ENCODE results near the gene BYSL. TPM values are rescaled to one million over a fixed set of nuclear protein-coding genes. Genes with fewer than 3 reads are reported as not detected.
A peak's percentile ranks its signal among the peaks of the same experiment; 100 is the strongest.
"Not testable (repeated sequence)": the region's sequence is repeated elsewhere in the genome, so short reads cannot be mapped to it uniquely, and the experiment has no call there.

BYSL gene
- total and polyA plus RNA-seq, 4 donors, result 8.4 to 24.7 (median 16.7) TPM

- H3K9me3 ChIP-seq (ENCODE audit: control insufficient read depth, insufficient read depth, low read length), result no peaks in the 10 kb centered on the region
- H3K27me3 ChIP-seq (ENCODE audit: control insufficient read depth, insufficient read depth, low read length), result no peaks in the 10 kb centered on the region
- peak overlapping the region; percentile 90 for H3K4me3 ChIP-seq (ENCODE audit: low read depth, low read length)
- peak in 2 of 6 donors; percentile 43 to 69 for DNase-seq (ENCODE audit: low read depth in 4 of 6, low spot score in 6 of 6)
- H3K4me1 ChIP-seq (ENCODE audit: control insufficient read depth, insufficient read depth, low read length), result peaks cover 48% of the 10 kb centered on the region
- peak overlapping the region; percentile 63 for H3K27ac ChIP-seq (ENCODE audit: low read depth, low read length)
- H3K36me3 ChIP-seq (ENCODE audit: control insufficient read depth, insufficient read depth, low read length), result peaks cover 14% of the 10 kb centered on the region
- WGBS (ENCODE audit: insufficient coverage), result under 1% methylated on average over 28 of the region's 38 CpGs
These were observed 19.5 kb downstream of the BYSL start for GRCh38 chr6:41940759-41941279.

- peak within 1 kb of the TSS; percentile 90 for H3K4me3 ChIP-seq (ENCODE audit: low read depth, low read length)
- H3K27me3 ChIP-seq (ENCODE audit: control insufficient read depth, insufficient read depth, low read length), result no peaks in the 10 kb centered on the region
- H3K4me1 ChIP-seq (ENCODE audit: control insufficient read depth, insufficient read depth, low read length), result peaks cover 41% of the 10 kb centered on the region
- DNase-seq (ENCODE audit: low read depth in 4 of 6, low spot score in 6 of 6), result peak; percentile 58 to 97 (median 87)
- H3K36me3 ChIP-seq (ENCODE audit: control insufficient read depth, insufficient read depth, low read length), result peaks cover 7% of the 10 kb centered on the region
- WGBS (ENCODE audit: insufficient coverage), result under 1% methylated on average over 86 of the region's 87 CpGs
- no peaks in the 10 kb centered on the region for H3K9me3 ChIP-seq (ENCODE audit: control insufficient read depth, insufficient read depth, low read length)
- H3K27ac ChIP-seq (ENCODE audit: low read depth, low read length), result peak within 1 kb of the TSS; percentile 63
These were observed 20.2 kb downstream of the BYSL start, which contains the start of gene CCND3 for GRCh38 chr6:41941280-41942066. TSS of gene CCND3 (minus strand) at chr6:41941808. CDS start at chr6:41941649, 159 bp downstream.

DNA sequence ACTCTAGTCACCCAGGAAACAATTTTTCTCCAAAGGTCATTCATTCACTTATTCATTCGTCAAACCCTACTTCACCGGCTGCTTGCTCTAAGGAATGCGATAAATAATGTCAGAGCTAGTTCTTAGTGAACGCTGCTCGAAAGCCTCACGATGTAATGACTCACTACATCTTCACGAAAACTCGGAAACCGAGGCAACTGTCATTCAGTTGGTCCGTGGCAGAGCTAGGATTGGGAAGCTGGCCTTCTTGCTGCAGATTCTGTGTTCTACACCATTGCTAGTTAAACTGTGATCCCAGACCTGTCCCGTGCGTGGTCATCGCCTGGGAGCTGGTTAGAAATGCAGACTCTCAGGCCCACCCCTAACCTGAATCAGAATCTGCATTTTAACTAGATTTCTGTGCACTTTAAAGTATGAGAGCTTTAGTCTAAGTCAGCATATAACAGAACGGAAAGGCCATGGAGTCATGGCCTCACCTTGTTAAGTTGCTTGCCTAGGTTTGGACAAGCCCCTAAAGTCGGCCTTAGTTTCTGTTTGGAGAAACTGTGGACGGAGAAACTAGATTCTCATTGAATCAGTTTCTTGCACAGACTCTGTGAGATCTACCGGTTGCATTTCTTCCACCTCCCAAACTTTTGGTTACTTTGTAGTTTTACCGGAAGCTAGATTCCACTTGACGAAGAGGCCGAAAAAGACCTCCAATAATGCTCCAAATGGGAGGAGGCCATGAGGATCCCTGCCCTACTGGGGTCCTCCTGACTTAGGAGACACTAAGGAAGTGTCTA lies 21.0 kb downstream of the BYSL start:
- 44% methylated on average over 14 of the region's 20 CpGs for WGBS (ENCODE audit: insufficient coverage)
- peak overlapping the region; percentile 63 for H3K27ac ChIP-seq (ENCODE audit: low read depth, low read length)
- no peak for DNase-seq (ENCODE audit: low read depth in 4 of 6, low spot score in 6 of 6)

DNA sequence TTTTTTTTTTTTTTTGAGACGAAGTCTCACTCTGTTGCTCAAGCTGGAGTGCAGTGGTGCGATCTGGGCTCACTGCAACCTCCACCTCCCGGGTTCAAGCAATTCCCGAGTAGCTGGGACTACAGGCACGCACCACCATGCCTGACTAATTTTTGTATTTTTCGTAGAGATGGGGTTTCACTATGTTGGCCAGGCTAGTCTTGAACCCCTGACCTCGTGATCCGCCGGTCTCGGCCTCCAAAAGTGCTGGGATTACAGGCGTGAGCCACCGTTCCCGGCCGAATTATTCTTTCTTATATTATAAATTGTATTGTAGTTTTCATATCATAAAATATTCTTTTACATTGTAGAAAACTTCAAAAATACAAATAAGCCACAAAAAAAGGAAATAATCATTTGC lies 21.6 kb downstream of the BYSL start:
- not testable (repeated sequence) for H3K36me3 ChIP-seq (ENCODE audit: control insufficient read depth, insufficient read depth, low read length); H3K9me3 ChIP-seq (ENCODE audit: control insufficient read depth, insufficient read depth, low read length); H3K27me3 ChIP-seq (ENCODE audit: control insufficient read depth, insufficient read depth, low read length); H3K4me3 ChIP-seq (ENCODE audit: low read depth, low read length); H3K27ac ChIP-seq (ENCODE audit: low read depth, low read length); DNase-seq (ENCODE audit: low read depth in 4 of 6, low spot score in 6 of 6)
- 84% methylated on average over 5 of the region's 14 CpGs for WGBS (ENCODE audit: insufficient coverage)
- peaks cover 36% of the 10 kb centered on the region for H3K4me1 ChIP-seq (ENCODE audit: control insufficient read depth, insufficient read depth, low read length)

More for the DNA sequence above, 21.0 kb downstream of the BYSL start:
- peak overlapping the region; percentile 90 for H3K4me3 ChIP-seq (ENCODE audit: low read depth, low read length)
- no peaks in the 10 kb centered on the region for H3K27me3 ChIP-seq (ENCODE audit: control insufficient read depth, insufficient read depth, low read length)
- no peaks in the 10 kb centered on the region for H3K9me3 ChIP-seq (ENCODE audit: control insufficient read depth, insufficient read depth, low read length)
- H3K4me1 ChIP-seq (ENCODE audit: control insufficient read depth, insufficient read depth, low read length), result peaks cover 39% of the 10 kb centered on the region
- peaks cover 1% of the 10 kb centered on the region for H3K36me3 ChIP-seq (ENCODE audit: control insufficient read depth, insufficient read depth, low read length)

- H3K4me1 ChIP-seq (ENCODE audit: control insufficient read depth, insufficient read depth, low read length), result peaks cover 30% of the 10 kb centered on the region
- no peak overlapping the region for H3K4me3 ChIP-seq (ENCODE audit: low read depth, low read length)
- no peaks in the 10 kb centered on the region for H3K36me3 ChIP-seq (ENCODE audit: control insufficient read depth, insufficient read depth, low read length)
- no peaks in the 10 kb centered on the region for H3K27me3 ChIP-seq (ENCODE audit: control insufficient read depth, insufficient read depth, low read length)
- H3K9me3 ChIP-seq (ENCODE audit: control insufficient read depth, insufficient read depth, low read length), result no peaks in the 10 kb centered on the region
- H3K27ac ChIP-seq (ENCODE audit: low read depth, low read length), result no peak overlapping the region
- no peak for DNase-seq (ENCODE audit: low read depth in 4 of 6, low spot score in 6 of 6)
These were observed 22.2 kb downstream of the BYSL start for GRCh38 chr6:41943456-41943855.

DNA sequence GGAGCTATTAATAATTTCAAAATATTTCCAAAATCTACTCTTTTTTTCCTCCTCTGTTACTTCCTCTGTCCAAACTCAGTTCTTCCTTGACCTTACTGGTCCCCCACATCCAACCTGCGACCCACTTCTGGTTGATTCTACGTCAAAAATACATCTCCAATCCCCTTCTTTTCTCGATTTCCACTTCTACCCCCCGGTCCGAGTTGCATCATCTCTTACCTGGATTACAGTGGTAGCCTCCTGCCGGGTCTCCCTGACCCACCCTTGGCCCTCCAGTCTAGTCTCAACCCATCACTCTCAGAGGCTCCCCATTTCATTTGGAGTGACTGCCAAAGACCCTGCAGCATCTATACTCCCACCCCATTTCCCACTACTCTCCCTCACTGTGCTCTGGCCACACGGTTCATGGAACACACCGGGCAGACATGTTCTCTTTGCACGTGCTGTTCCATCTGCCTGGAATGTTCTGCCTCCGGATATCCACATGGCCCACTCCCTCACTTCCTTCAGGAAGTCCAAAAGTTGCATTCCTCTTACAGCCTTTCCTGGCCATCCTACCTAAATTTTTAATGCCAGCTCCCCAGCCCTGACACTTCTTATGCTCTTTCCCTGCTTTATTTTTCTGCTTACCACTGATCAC lies 26.4 kb downstream of the BYSL start:
- Histone ChIP-seq H3K4me1 (ENCODE audit: control insufficient read depth, insufficient read depth, low read length) (no peaks in the 10 kb centered on the region), H3K36me3 (ENCODE audit: control insufficient read depth, insufficient read depth, low read length) (no peaks in the 10 kb centered on the region), H3K9me3 (ENCODE audit: control insufficient read depth, insufficient read depth, low read length) (no peaks in the 10 kb centered on the region), H3K27me3 (ENCODE audit: control insufficient read depth, insufficient read depth, low read length) (no peaks in the 10 kb centered on the region), H3K27ac (ENCODE audit: low read depth, low read length) (no peak overlapping the region), H3K4me3 (ENCODE audit: low read depth, low read length) (no peak overlapping the region)
- DNase-seq (ENCODE audit: low read depth in 4 of 6, low spot score in 6 of 6), result no peak
- 88% methylated on average over 10 of the region's 10 CpGs for WGBS (ENCODE audit: insufficient coverage)

GRCh38 chr6:41954668-41955067 lies 33.4 kb downstream of the BYSL start:
- H3K36me3 ChIP-seq (ENCODE audit: control insufficient read depth, insufficient read depth, low read length), result no peaks in the 10 kb centered on the region
- H3K27me3 ChIP-seq (ENCODE audit: control insufficient read depth, insufficient read depth, low read length), result no peaks in the 10 kb centered on the region
- no peak overlapping the region for H3K27ac ChIP-seq (ENCODE audit: low read depth, low read length)
- H3K9me3 ChIP-seq (ENCODE audit: control insufficient read depth, insufficient read depth, low read length), result no peaks in the 10 kb centered on the region
- H3K4me3 ChIP-seq (ENCODE audit: low read depth, low read length), result no peak overlapping the region
- DNase-seq (ENCODE audit: low read depth in 4 of 6, low spot score in 6 of 6), result no peak
- WGBS (ENCODE audit: insufficient coverage), result no CpG with 5 or more reads among the region's 2 CpGs
- H3K4me1 ChIP-seq (ENCODE audit: control insufficient read depth, insufficient read depth, low read length), result no peaks in the 10 kb centered on the region

DNA sequence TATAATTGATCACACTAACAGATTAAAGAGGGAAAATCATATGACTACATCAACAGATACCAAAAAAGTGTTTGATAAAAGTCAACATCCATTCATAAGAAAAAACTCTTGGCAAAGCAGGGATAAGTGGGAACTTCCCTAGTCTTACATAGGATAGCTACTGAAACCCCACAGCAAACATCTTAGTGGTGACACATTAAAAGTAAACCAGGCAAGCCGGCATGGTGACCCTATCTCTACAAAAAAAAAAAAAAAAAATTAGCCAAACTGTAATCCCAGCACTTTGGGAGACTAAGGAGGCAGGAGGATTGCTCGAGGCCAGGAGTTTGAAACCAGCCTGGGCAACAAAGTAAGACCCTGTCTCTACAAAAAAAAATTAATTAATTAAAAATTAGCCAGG lies 34.1 kb downstream of the BYSL start:
- DNase-seq (ENCODE audit: low read depth in 4 of 6, low spot score in 6 of 6), result no peak
- no peak overlapping the region for H3K4me3 ChIP-seq (ENCODE audit: low read depth, low read length)
- H3K4me1 ChIP-seq (ENCODE audit: control insufficient read depth, insufficient read depth, low read length), result no peaks in the 10 kb centered on the region
- WGBS (ENCODE audit: insufficient coverage), result no CpG with 5 or more reads among the region's 2 CpGs
- no peak overlapping the region for H3K27ac ChIP-seq (ENCODE audit: low read depth, low read length)
- H3K27me3 ChIP-seq (ENCODE audit: control insufficient read depth, insufficient read depth, low read length), result no peaks in the 10 kb centered on the region
- H3K36me3 ChIP-seq (ENCODE audit: control insufficient read depth, insufficient read depth, low read length), result no peaks in the 10 kb centered on the region
- no peaks in the 10 kb centered on the region for H3K9me3 ChIP-seq (ENCODE audit: control insufficient read depth, insufficient read depth, low read length)

- Histone ChIP-seq H3K36me3 (ENCODE audit: control insufficient read depth, insufficient read depth, low read length) (no peaks in the 10 kb centered on the region), H3K27me3 (ENCODE audit: control insufficient read depth, insufficient read depth, low read length) (no peaks in the 10 kb centered on the region), H3K9me3 (ENCODE audit: control insufficient read depth, insufficient read depth, low read length) (no peaks in the 10 kb centered on the region), H3K4me1 (ENCODE audit: control insufficient read depth, insufficient read depth, low read length) (no peaks in the 10 kb centered on the region), H3K4me3 (ENCODE audit: low read depth, low read length) (no peak overlapping the region), H3K27ac (ENCODE audit: low read depth, low read length) (no peak overlapping the region)
- DNase-seq (ENCODE audit: low read depth in 4 of 6, low spot score in 6 of 6), result no peak
- 92% methylated on average over 2 of the region's 4 CpGs for whole genome bisulfite sequencing (ENCODE audit: insufficient coverage)
These were observed 35.8 kb downstream of the BYSL start for GRCh38 chr6:41957117-41957516.
